Measurements from ENCODE around the gene ZNF383. TPM values are rescaled to one million over a fixed set of nuclear protein-coding genes. Genes with fewer than 3 reads are reported as not detected.

The ZNF383 gene
- total and polyA plus RNA-seq, 2 of the 4 experiments (the other 2 are of a cell fraction) = 2.4 to 4.5 TPM

DNA sequence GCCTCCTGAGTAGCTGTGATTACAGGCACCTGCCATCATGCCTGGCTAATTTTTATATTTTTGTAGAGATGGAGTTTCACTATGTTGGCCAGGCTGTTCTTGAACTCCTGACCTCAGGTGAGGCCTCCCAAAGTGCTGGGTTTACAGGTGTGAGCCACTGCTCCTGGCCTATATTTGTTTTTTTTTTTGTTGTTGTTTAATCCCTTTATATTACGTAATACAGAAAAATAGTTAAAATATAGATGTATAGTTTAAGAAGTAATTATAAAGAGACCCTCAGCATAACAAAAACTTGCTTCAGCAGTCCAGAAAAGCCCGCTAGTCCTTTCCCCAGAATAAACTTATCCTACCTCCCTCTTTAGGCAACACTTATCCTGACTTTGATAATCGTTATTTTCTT lies 2.4 kb downstream of the ZNF383 start:
- H3K27ac ChIP-seq (ENCODE audit: insufficient read depth, low read length) = no peak overlapping the region
- no peak overlapping the region for H2BK20ac ChIP-seq (ENCODE audit: low read depth, low read length)
- no CpG with 5 or more reads among the region's 3 CpGs for whole genome bisulfite sequencing, 2 experiments (ENCODE audit: extremely low coverage in 2 of 2, insufficient read length in 1 of 2)
- peaks cover 13% of the 10 kb centered on the region for H3K36me3 ChIP-seq (ENCODE audit: control insufficient read depth, insufficient read depth, low read length)
- H2BK5ac ChIP-seq (ENCODE audit: low read depth, low read length, poor library complexity, severe bottlenecking) = no peak overlapping the region
- no peak overlapping the region for H3K18ac ChIP-seq (ENCODE audit: low read depth, low read length)
- TF ChIP-seq RFX5 (IDR thresholded peaks at IDR 0.05; ENCODE audit: low read depth, low read length) (no peak), MXI1 (IDR thresholded peaks at IDR 0.05; ENCODE audit: borderline replicate concordance, low read depth, low read length) (no peak), MAFK (IDR thresholded peaks at IDR 0.05; ENCODE audit: low read depth, low read length) (no peak), CEBPB (IDR thresholded peaks at IDR 0.05; ENCODE audit: low read depth, low read length) (no peak), MAZ (IDR thresholded peaks at IDR 0.05; ENCODE audit: borderline replicate concordance, low read depth, low read length) (no peak), RAD21 (IDR thresholded peaks at IDR 0.05; ENCODE audit: low read length) (no peak), POLR2A (IDR thresholded peaks at IDR 0.05; ENCODE audit: low read depth, low read length) (no peak), CHD1 (IDR thresholded peaks at IDR 0.05; ENCODE audit: low read depth, low read length) (no peak), RCOR1 (IDR thresholded peaks at IDR 0.05; ENCODE audit: insufficient replicate concordance, low read length) (no peak), NFE2L2 (IDR thresholded peaks at IDR 0.05; ENCODE audit: low read depth, low read length) (no peak), SMC3 (IDR thresholded peaks at IDR 0.05; ENCODE audit: low read depth, low read length) (no peak), BHLHE40 (IDR thresholded peaks at IDR 0.05; ENCODE audit: low read depth, low read length) (no peak), FOS (IDR thresholded peaks at IDR 0.05; ENCODE audit: low read depth, low read length) (no peak)
- TF ChIP-seq, protein P1, sequence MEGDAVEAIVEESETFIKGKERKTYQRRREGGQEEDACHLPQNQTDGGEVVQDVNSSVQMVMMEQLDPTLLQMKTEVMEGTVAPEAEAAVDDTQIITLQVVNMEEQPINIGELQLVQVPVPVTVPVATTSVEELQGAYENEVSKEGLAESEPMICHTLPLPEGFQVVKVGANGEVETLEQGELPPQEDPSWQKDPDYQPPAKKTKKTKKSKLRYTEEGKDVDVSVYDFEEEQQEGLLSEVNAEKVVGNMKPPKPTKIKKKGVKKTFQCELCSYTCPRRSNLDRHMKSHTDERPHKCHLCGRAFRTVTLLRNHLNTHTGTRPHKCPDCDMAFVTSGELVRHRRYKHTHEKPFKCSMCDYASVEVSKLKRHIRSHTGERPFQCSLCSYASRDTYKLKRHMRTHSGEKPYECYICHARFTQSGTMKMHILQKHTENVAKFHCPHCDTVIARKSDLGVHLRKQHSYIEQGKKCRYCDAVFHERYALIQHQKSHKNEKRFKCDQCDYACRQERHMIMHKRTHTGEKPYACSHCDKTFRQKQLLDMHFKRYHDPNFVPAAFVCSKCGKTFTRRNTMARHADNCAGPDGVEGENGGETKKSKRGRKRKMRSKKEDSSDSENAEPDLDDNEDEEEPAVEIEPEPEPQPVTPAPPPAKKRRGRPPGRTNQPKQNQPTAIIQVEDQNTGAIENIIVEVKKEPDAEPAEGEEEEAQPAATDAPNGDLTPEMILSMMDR (conservative IDR thresholded peaks at IDR 0.05; ENCODE audit: low read depth, low read length) = no peak
- TF ChIP-seq, protein P2, sequence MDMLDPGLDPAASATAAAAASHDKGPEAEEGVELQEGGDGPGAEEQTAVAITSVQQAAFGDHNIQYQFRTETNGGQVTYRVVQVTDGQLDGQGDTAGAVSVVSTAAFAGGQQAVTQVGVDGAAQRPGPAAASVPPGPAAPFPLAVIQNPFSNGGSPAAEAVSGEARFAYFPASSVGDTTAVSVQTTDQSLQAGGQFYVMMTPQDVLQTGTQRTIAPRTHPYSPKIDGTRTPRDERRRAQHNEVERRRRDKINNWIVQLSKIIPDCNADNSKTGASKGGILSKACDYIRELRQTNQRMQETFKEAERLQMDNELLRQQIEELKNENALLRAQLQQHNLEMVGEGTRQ (IDR thresholded peaks at IDR 0.05; ENCODE audit: low read depth, low read length) = no peak
- TF ChIP-seq, protein P3, sequence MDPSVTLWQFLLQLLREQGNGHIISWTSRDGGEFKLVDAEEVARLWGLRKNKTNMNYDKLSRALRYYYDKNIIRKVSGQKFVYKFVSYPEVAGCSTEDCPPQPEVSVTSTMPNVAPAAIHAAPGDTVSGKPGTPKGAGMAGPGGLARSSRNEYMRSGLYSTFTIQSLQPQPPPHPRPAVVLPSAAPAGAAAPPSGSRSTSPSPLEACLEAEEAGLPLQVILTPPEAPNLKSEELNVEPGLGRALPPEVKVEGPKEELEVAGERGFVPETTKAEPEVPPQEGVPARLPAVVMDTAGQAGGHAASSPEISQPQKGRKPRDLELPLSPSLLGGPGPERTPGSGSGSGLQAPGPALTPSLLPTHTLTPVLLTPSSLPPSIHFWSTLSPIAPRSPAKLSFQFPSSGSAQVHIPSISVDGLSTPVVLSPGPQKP (IDR thresholded peaks at IDR 0.05; ENCODE audit: borderline replicate concordance, low read depth, low read length) = no peak
- in situ Hi-C loops (cut with MboI; ENCODE audit: low sequenced_read_pairs) (loop anchor here (25.0 kb wide), 1 partner anchor 1008 kb away; the partner anchor contains the start of genes ZNF146 and ZNF565), dilution Hi-C loops (cut with HindIII; ENCODE audit: low sequenced_read_pairs, unreplicated experiment) (no loop called here), intact Hi-C loops (cut with micrococcal nuclease) (no loop called here)
- no peak for ATAC-seq (ENCODE audit: low read depth)
- H3K79me1 ChIP-seq (ENCODE audit: low read depth in 1 of 2, low read length in 2 of 2) = peaks cover 10 to 20% of the 10 kb centered on the region in 2 experiments
- no peak overlapping the region for H2BK15ac ChIP-seq (ENCODE audit: low read depth, low read length)
- CTCF ChIA-PET = no interaction called here
- H2AK5ac ChIP-seq (ENCODE audit: low read depth, low read length) = no peak overlapping the region
- H3K23ac ChIP-seq (ENCODE audit: low read depth, low read length) = no peak overlapping the region
- H4K8ac ChIP-seq (ENCODE audit: low read depth in 2 of 2, low read length in 2 of 2) = no peak overlapping the region
- H2AFZ ChIP-seq (replicated peaks; ENCODE audit: low read length, poor library complexity) = no peak overlapping the region
- BruUV-seq (replicated peaks) = no TSS peak
- no peak overlapping the region for H3K4ac ChIP-seq (ENCODE audit: low read depth, low read length)
- no peaks in the 10 kb centered on the region for H3K9me1 ChIP-seq (ENCODE audit: insufficient read depth, low read length)
- H3K4me1 ChIP-seq (ENCODE audit: control insufficient read depth, insufficient read depth, low read length) = no peaks in the 10 kb centered on the region
- DNase-seq = no peak
- H3K14ac ChIP-seq (replicated peaks; ENCODE audit: low read depth, low read length) = no peak overlapping the region
- no peak overlapping the region for H4K91ac ChIP-seq (ENCODE audit: insufficient read depth, low read depth, low read length)
- H4K5ac ChIP-seq (ENCODE audit: low read depth, low read length) = no peak overlapping the region
- no peak overlapping the region for H3K4me3 ChIP-seq (ENCODE audit: insufficient read depth, low read depth, low read length)
- H3K9ac ChIP-seq (ENCODE audit: low read depth, low read length) = no peak overlapping the region
- H3K4me2 ChIP-seq (ENCODE audit: low read depth, low read length) = no peak overlapping the region
- no peaks in the 10 kb centered on the region for H4K20me1 ChIP-seq (ENCODE audit: insufficient read depth, low read length)
- POLR2A ChIA-PET (ENCODE audit: unreplicated experiment) = no interaction called here
- no peaks in the 10 kb centered on the region for H3K27me3 ChIP-seq (ENCODE audit: control insufficient read depth, insufficient read depth, low read length)
- peaks cover 2% of the 10 kb centered on the region; the same call in 1 of the 2 replicates for H3K9me3 ChIP-seq (ENCODE audit: control insufficient read depth, insufficient read depth, low read length)
- H2BK120ac ChIP-seq (ENCODE audit: low read depth, low read length) = no peak overlapping the region
- H2AK9ac ChIP-seq (replicated peaks; ENCODE audit: low read depth, low read length, poor library complexity) = no peak overlapping the region
- no peak overlapping the region for H3K56ac ChIP-seq (ENCODE audit: extremely low read depth, insufficient read depth, low read length)
